ENCODE measurements around the gene PKIB.
"Not testable (repeated sequence)": the region's sequence is repeated elsewhere in the genome, so short reads cannot be mapped to it uniquely, and the experiment has no call there.

- not testable (repeated sequence) for TF ChIP-seq EP300 (IDR thresholded peaks at IDR 0.05); MAX (IDR thresholded peaks at IDR 0.05); CHD2 (IDR thresholded peaks at IDR 0.05; ENCODE audit: low read length, partially characterized antibody); CTCF (IDR thresholded peaks at IDR 0.05); GATA3 (IDR thresholded peaks at IDR 0.05; ENCODE audit: borderline replicate concordance); POLR2A (IDR thresholded peaks at IDR 0.05; ENCODE audit: low read length); RFX5 (IDR thresholded peaks at IDR 0.05); HDAC2 (IDR thresholded peaks at IDR 0.05); KDM5A (IDR thresholded peaks at IDR 0.05); POLR2AphosphoS2 (conservative IDR thresholded peaks at IDR 0.05; ENCODE audit: low read length); MAZ (IDR thresholded peaks at IDR 0.05; ENCODE audit: borderline replicate concordance, low read depth, low read length); REST (IDR thresholded peaks at IDR 0.05); E2F6 (IDR thresholded peaks at IDR 0.05; ENCODE audit: borderline replicate concordance, low read depth)
Measured at GRCh38 chr6:122744247-122744646, 134.0 kb downstream of the PKIB start.

Measured in A549 (cell line).